DMS153 treated with DMSO at 0.1 percent for 48 hours (cell line): Measurements from ENCODE around the gene ECT2.
"Not testable (repeated sequence)": the region's sequence is repeated elsewhere in the genome, so short reads cannot be mapped to it uniquely, and the experiment has no call there.

Experiments
- DNase-seq: peaks from one replicate; lab custom pipeline; 2025; ENCODE audit not compliant: unreplicated experiment; lab: John Stamatoyannopoulos, UW

The ECT2 gene

DNA sequence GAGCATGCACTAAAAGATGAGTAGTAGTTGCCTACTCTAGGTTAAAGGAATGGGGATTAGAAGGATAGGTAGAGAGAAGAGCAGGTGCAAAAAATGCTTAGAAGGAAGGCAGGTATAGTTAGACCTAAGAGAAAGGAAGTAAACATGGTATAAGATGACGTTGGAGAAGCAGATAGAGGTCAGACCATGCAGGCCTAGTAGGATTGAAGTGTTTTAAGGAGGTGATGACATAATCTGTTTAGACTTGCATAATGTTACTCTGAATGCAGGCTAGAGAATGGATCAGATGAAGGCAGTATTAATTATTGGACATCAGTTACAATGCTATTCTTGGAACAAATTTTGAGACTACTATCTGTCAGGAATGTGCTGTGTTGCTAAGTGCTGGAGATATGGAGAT, 11.1 kb upstream of the ECT2 start:
- no peak for DNase-seq

DNA sequence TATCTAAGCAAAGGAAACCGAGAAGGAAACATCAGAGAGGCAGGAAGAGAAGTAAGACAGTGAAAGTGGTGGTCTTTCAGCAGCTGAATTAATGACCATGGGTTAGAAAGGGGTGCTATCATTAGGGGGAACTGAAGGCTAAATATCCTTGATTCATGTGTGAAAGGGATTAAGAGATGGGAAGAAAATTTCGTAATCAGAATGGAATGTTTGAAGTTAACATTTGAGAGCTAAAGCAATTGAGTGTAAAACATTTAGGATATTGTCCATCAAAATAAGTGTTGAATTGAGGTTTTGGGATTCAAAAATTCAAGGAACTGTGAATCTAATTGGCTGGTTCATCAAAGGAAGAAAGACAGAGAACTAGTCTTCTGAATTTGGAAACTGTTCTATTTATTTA, 4.1 kb upstream of the ECT2 start:
- DNase-seq: no peak

DNA sequence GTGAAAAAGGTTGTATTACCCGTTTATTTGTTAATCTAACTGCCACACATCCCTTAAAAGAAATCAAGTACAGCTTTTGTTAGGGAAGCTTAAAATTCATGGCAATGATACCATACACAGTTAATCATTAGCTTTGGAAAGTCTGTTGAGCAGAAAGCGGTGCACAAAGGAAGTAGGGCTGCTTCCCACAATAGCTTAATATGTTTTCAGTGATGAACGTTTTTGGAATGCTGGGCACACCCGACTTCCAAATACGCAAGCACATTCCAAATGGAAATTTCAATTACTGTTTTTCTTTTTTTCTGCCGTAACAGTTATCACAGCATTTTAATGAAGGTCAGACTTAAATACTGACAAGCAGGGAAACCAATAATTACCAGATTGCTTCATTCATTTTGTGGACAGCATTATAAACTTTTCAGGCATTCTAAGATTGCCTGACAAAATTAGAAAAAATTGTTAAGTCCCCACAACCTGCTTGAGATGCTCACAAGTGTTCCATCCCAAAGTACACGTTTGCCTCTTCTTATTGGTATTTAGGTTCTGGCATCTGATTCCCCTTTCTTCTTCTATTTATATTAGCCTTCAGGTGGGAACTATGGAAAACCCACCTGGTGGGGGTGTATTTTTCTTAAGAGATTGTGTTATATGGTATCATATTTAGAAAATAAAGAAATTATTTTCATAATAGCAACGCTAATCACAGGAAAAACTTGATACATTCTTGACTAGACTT, 1.1 kb upstream of the ECT2 start:
- peak; percentile 67 for DNase-seq

DNA sequence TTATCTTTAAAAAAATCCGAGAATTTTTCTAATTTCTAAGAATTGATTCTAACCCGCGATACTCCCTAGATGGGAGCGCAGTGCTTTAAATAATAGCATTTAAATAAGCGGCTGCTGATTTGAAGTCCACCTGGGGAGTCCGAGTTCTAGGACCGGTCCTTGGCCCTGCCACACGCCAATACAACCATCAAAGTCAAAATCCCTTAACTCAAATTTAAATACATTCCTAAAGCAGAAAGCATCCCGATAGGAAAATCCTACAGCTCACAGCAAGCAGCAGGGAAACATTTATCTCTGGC, 508 bp upstream of the ECT2 start:
- no peak for DNase-seq

DNA sequence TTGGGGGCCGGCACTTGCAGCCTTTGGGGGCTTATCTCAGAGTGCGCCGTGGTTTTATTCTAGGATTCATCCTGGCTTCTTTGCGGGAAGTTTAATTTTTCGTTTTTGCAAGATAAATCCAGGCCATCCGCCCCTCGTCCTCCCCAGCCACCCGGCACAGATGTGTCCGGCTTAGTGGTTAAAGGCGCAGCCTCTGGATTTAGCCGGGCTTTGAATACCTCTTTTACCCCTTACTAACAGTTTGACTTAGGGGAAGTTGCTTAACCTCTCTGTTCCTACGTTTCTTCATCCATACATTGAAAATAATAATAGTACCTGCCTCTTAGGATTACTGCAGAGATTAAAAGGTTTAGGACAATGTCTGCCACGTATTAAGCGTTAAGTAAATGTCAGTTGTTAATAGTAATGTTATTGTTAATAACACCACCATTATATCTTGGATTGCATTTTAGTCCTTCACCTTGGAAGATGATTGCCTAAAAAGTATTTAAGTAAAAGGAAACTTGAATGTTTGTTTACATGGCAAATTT, 714 bp downstream of the ECT2 start:
- no peak for DNase-seq

DNA sequence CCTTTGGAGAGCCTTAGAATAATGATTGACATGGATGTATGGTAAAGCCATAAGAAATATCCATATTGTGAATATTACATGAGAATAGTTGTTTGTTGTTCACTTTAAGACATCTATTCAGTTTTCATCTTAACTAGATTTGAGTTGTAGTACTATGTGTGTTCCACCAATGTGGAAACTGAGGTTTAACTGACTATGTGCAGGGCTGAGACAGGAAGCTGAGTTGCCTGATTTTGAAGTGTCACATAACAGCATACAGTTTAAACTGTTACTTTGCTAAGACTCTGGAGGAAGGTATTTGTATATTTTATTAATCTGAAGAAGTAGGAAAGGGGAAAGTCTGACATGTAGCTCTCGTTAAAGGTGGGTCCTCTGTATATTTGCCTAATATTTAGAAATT, 2.1 kb downstream of the ECT2 start:
- no peak for DNase-seq

DNA sequence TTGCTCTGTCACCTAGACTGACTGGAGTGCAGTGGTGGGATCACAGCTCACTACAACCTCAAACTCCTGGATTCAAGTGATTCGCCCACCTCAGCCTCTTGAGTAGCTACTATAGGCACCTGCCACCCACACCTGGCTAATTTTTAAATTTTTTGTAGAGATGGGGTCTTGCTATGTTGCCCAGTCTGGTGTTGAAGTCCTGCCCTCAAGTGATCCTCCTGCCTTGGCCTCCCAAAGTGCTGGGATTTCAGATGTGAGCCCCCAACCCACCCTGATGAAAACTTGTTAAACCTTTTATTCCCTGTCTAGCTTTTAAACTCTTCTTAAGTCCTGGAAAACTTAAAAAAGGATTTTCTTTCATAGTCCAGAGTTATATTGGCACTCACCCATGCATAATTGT, 2.6 kb downstream of the ECT2 start:
- no peak for DNase-seq

DNA sequence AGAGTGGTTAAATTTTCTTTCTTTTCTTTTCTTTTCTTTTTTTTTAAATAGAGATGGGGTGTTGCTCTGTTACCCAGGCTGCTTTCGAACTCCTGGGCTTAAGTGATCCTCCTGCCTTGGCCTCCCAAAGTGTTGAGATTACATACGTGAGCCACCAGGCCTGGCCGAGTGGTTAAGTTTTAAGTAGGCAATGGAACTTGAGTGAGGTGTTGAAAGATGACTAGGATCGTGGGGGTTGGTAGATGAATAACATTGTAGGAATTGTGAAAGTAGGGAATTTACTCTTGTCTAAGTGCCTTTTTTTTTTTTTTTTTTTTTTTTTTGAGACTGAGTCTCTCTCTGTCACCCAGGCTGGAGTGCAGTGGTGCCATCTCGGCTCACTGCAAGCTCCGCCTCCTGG, 9.9 kb downstream of the ECT2 start:
- not testable (repeated sequence) for DNase-seq

DNA sequence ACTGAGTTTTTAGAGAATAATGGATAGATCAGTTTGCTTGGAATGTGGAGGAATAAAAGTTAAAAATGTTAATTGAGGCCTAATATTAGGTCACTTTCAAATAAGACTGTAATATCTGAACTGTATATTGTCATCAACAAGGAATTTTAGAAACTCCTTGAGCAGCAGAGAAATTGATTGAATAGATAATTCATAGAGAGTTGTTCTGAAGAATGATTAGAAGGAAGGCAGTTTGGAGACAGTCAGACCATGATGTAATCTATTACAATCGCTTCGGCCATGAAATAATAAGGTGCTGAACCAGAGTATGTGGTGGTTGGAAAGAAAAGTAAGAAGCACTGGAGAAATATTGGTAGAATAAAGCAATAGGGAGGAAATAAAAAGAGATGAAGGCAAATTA, 15.7 kb downstream of the ECT2 start:
- DNase-seq: no peak

DNA sequence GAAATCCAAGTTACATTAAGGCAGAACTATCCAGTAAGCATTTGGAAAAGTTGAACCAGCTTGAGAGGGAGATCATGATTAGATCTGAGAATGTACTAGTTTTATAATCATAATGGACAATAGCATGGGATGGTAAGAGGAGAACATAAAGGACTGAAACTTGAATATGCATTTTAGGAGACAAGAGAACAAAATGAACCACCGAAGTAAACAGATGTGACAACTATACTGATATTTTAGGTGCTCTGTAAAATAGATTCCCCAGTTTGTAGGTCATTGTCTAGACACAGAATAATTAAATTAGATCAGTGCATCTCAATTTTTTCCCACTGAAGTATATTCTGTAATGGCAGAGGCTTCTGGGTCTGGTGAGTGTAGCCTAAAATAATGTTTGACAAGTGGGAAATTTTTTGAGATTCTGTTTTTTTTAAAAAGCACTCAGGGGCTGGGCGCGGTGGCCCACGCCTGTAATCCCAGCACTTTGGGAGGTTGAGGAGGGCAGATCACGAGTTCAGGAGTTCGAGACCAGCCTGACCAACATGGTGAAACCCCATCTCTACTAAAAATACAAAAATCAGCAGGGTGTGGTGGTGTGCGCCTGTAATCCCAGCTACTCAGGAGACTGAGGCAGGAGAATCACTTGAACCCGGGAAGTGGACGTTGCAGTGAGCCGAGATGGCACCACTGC, 16.3 kb downstream of the ECT2 start:
- no peak for DNase-seq

DNA sequence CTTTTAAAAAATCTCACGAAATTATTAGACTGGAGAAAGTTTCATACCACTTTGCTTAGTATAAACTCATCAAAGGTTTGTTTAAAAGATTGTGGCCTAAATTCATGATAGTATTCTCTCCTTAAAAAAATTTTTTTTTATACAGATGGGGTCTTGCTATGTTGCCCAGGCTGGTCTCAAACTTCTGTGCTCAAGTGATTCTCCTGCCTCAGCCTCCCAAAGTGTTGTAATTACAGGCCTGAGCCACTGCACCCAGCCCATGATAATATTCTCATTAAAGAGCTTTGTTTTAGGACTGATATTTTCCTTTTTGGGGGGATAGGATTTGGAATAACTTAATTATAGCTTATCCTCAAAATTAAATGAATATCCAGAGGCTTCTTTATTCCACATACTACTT, 19.9 kb downstream of the ECT2 start:
- DNase-seq: no peak

DNA sequence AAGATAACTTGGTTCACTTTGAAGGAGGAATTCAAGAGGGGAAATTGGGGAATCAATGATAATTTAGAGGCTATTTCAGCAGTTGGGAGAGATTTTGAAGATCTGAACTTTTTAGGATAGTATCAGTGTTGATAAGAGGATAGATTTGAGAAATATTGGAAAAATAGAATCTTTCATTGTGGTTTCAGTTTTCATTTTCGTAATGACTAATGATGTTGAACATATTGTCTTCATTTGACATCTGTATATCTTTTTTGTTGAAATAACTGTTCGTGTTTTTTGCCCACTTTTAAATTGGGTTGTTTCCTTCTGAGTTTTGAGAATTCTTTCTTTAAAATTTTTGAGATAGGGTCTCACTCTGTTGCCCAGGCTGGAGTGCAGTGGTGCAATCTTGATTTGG, 21.1 kb downstream of the ECT2 start:
- DNase-seq: no peak

DNA sequence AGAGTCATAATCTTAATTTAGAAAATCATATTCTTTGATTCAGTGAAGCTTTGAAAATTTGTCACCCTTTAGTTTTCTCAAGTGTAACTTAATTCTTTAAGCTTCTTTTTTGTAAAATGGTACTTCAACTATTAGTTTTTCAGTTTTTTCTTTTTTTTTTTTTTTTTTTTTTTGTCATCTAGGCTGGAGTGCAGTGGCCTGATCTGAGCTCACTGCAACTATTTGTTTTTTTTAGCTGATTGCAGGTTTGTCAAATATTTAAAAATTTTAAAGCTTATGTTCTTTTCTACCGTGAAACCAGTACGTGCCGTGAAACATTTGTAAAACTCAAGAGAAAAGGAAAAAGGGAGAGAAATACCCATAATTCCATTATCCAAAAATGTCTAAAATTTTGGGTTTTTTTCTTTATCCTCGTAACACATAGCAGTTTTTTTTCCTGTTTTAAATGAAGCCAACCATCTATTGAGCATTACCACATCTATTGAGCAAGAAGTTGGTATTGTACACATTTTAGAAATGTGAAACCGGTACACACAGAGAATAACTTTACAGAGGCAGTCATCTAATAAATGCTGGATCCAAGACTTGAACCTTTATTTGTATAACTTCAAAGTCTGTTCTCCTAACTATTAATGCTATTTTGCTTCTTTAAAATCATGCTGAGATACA, 25.7 kb downstream of the ECT2 start:
- DNase-seq: no peak

DNA sequence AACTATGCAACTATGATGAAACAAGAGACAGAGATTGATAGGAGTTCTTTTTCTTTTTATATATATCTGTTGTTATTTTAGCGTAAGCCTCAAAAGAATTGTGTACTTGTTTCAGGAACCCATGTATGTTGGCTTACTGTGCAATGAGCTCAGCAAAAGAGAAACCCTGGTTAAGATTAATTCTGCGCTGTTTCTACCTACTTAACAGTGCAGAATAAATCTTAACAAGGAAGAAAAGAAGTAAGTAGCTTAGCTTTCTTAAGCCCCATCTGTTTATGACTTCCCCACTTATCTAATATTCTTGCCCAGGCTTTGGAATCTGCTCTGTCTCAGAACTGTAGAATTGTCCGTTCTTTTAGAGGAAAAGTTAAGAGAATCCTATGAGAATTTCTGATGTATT, 27.4 kb downstream of the ECT2 start:
- no peak for DNase-seq

DNA sequence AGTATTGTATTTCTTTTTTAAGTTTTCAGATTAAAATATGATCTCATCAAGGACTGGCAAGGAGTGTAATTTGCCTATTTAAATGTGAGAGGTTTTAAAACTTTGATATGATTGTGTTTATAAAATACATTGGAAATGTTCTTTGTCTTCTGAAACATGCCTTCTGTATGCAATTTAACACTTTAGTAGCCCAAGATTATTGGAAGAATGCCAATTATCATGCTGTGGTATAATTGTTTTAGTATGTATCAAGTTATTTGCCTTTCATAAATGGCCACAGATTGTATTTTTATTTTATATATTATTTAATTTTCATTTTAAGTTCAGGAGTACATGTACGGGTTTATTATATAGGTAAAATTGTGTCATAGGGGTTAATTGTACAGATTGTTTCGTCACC, 31.7 kb downstream of the ECT2 start:
- DNase-seq: no peak

DNA sequence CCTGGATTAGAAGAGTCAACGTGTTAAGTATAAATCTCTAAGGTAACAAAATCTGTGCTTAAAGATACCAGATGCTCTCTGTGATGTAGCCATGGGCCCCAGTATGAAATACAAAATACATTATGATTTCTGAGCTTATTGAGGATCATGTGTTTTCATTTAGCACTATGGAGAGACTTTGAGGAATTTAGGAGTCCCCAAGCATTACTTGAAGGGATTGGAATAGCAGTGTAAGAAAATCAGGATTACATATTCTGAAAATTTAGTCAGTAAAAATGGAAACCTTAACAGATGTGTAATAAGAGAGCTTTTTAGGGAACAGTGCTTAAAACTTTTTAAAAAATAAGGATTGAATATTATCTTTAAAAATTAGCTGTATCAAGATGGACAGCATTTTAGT, 35.5 kb downstream of the ECT2 start:
- DNase-seq: no peak

DNA sequence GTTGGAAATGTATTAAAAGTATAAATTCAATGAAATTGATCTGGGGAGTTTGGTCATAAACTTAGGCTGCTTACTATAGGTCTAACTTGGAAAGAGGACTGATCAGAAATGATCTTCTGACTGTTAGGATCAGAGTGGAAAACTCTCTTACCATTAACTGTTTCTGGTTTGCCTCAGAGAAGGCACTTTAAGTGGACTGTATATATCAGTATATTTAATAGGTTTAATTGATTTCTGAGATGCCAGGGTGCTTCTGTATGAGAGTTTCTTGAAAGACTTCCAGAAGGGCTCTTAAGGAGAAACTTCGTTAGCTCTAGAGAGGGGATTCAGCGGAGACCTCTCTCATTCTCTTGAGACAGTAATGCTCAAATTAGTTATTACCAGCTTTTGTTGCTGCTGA, 36.5 kb downstream of the ECT2 start:
- no peak for DNase-seq

DNA sequence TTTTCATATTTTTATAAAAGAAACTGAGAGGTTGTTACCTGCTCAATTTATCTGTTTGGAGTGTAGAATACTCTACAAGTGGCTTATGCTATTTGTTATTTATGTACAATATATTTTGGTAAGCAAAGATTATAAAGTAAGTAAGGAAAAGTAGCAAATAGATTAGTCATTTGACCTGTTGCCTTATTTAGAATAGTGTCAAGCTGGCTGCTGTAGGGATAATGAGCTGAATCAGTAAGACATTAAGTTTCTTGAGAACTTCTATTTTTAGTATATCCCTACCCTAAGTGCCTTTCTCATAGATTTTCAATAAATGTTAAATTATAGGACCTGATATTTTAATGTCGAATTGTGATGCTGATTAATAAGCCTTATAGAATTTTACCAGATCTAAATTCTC, 37.2 kb downstream of the ECT2 start:
- DNase-seq: no peak

DNA sequence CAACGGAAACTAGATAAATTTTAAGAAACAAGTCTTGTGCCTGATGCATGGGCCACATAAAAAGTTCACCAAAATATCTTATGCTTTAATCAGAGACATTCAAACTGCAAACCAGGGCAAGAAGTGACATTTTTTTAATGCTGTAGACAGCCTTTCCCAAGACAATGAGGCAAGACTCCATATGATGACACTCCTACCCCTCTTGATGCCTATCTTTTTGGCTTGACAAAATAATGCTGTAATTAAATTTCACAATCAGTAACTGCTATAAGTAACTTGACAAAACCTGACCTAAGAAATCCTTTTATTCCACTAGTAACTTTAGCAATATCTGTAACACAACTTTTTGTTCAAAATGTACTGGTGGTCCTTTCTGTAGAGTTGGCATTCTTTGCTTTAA, 48.7 kb downstream of the ECT2 start:
- no peak for DNase-seq

DNA sequence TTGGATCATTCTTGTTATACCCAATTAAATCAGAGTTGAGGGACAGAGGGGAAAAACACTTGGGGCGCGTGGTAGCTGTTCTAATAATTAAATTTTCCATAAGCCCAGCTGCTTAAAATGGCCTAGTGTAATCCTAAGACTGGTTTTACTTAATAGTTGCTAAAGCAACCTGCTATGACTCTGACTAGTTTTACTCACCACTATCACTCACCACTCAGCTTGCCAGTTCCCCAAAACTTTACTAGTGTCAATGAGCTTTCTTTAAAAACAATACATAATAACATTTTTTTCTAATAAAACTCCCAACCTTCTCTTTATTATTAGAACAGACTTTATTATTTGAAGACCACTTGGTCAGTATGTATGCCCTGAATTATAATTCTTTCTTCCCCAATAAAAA, 49.6 kb downstream of the ECT2 start:
- DNase-seq: no peak

DNA sequence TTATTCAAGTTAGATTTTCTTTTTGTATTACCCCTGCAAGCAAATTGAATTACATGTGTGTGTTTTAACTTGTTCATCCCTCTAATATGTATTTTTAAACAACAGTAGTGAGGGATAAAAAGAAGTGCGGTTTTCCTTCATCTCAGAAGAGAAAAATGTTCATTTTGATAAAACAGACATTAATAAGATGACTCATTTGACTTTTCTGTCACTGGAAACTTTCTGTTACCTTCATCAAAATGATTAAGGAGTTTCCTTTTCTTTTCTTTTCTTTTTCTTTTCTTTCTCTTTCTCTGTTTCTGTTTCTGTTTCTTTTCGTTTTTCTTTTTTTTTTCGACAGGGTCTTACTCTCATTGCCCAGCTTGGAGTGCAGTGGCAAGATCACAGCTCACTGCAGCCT, 53.0 kb downstream of the ECT2 start:
- DNase-seq: no peak

DNA sequence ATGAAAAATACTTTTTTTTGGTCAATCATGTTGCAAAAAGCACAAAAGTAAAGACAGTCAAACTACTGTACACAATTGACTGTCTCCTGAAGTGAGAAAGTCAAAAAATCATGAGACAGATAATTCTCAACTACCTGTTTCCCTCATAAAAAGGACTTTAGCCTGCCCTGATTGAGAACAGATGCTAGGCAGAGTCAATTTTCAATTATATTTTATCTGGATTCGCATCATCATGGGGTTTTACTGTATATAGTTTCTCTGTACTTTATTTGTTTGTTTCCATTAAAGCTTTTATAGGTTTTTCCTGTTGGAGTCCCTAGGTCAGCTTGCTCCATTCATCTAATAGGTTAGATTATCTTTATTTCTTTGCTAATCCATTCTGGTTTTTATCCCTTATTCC, 53.8 kb downstream of the ECT2 start:
- DNase-seq: no peak
